Heart left ventricle (tissue), 13 donors: ENCODE results near the gene CEP85.

ENCODE experiments used
- POLR2A ChIP-seq, 2 donors: fragments of 450-650 bp; IDR thresholded peaks; one replicate each; pipeline ENCODE4 v1.6.1; 2017; ENCODE audit warnings: antibody characterized with exemption in 2 of 2, mild to moderate bottlenecking in 2 of 2, moderate library complexity in 2 of 2
- TF ChIP-seq, protein P1 (sequence below), 12 donors: fragments of 200-600 bp; sonication (generic) in 4 of 12; IDR thresholded peaks; one replicate each; pipeline versions ENCODE4 v1.5.0 to v1.8.0; 2018 to 2022; ENCODE audit warnings: antibody characterized with exemption in 12 of 12, mild to moderate bottlenecking in 5 of 12
- donor health status: ischemic (EF 13 %, LVEDD 7.1; RV severe dilation, severe dysfunction).
- donor health status: DM: no; HTN: yes; CAD: no.
- donor health status: DM: no; HTN: no; CAD: no.
- donor health status: ischemic (EF 25% LVEDD 6.9; RV normal size, moderate dysfunction).
- donor health status: ischemic (EF 25% LVEDD 5.7; RV mildly dilated, moderate dysfunction).
- donor health status: ischemic (EF 35%, LVEDD 5.7; RV mildly dilated, moderate dysfunction).
- donor health status: nonischemic (EF 11% LVEDD 7.7; RV severe dilation, severe dysfunction).
- donor health status: DM: yes; HTN: yes; CAD: no.
- donor health status: PGD.
- donor health status: ischemic (EF 29% LVEDD 5.4; RV normal size, mild dysfunction).
- donor health status: nonischemic (EF 23%, LVEDD 6.1; RV moderate dilation, normal function).

DNA sequence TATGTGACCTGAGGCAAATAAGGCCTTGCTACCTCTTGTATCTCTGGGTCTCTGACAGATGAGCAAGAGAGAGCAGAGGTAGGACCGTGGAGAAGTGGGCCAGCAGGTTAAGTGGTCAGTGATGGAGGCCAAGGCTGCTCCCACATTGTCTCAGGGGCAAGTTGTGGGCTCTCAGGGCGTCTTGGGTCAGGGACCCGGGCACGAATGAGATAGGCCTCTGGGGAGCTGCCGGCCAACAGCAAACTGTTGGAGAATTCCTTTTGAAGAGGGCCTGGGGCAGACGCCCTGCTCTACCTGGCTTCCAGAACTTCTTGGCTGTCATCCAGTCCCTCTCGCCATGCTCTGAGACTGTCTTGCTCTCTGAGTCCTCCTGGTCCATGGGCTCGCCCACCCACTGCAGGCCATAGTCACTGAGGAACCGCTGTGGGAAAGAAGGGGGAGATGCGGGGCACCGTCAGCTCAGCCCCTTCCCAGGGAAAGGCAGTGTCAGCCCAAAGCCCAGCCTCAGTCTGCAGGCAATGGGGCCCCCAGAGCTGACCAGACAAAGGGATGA lies 60.0 kb downstream of the CEP85 start:
- TF ChIP-seq POLR2A (IDR thresholded peaks at IDR 0.05), result no peak
- TF ChIP-seq, protein P1, sequence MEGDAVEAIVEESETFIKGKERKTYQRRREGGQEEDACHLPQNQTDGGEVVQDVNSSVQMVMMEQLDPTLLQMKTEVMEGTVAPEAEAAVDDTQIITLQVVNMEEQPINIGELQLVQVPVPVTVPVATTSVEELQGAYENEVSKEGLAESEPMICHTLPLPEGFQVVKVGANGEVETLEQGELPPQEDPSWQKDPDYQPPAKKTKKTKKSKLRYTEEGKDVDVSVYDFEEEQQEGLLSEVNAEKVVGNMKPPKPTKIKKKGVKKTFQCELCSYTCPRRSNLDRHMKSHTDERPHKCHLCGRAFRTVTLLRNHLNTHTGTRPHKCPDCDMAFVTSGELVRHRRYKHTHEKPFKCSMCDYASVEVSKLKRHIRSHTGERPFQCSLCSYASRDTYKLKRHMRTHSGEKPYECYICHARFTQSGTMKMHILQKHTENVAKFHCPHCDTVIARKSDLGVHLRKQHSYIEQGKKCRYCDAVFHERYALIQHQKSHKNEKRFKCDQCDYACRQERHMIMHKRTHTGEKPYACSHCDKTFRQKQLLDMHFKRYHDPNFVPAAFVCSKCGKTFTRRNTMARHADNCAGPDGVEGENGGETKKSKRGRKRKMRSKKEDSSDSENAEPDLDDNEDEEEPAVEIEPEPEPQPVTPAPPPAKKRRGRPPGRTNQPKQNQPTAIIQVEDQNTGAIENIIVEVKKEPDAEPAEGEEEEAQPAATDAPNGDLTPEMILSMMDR (IDR thresholded peaks at IDR 0.05), result no peak
